MCF 10A (cell line): ENCODE data around the gene ETNPPL. TPM values are rescaled to one million over a fixed set of nuclear protein-coding genes. Genes with fewer than 3 reads are reported as not detected.

Source experiments
- BruUV-seq: library from RNA; stranded (reverse); fragments of 400-500 nt; replicated peaks from 2 replicates; lab custom pipeline; 2021; lab: Mats Ljungman, UMichigan
- CTCF ChIA-PET: fragments of 300-600 bp; sonication (Branson Sonifier 250); formaldehyde crosslinking; extraction: SDS; loops from one replicate; lab custom pipeline; 2021; ENCODE audit warnings: antibody characterized with exemption, inconsistent platforms; lab: Yijun Ruan, JAX
- POLR2A ChIA-PET: fragments of 300-600, 350-650 bp; sonication (Branson Sonifier 250); formaldehyde crosslinking; extraction: SDS; loops from one replicate; lab custom pipeline; 2020; ENCODE audit warnings: antibody characterized with exemption, inconsistent platforms; lab: Yijun Ruan, JAX
- DNase-seq: peaks from one replicate; pipeline ENCODE4 v3.0.0-alpha.2; 2018; ENCODE audit not compliant: unreplicated experiment
- H3K27ac Mint-ChIP-seq: one replicate; pipeline ENCODE4 v1.8.0; 2022; ENCODE audit warnings: mild to moderate bottlenecking, low read depth, mixed read lengths; ENCODE audit not compliant: unreplicated experiment
- H3K27me3 Mint-ChIP-seq: one replicate; pipeline ENCODE4 v1.8.0; 2022; ENCODE audit warnings: mixed read lengths; ENCODE audit not compliant: insufficient read depth, unreplicated experiment
- H3K36me3 Mint-ChIP-seq: one replicate; pipeline ENCODE4 v1.8.0; 2022; ENCODE audit warnings: mild to moderate bottlenecking, moderate library complexity, mixed read lengths; ENCODE audit not compliant: insufficient read depth, unreplicated experiment
- H3K4me1 Mint-ChIP-seq: one replicate; pipeline ENCODE4 v1.8.0; 2022; ENCODE audit warnings: mixed read lengths; ENCODE audit not compliant: insufficient read depth, unreplicated experiment
- H3K4me3 Mint-ChIP-seq: one replicate; pipeline ENCODE4 v1.8.0; 2022; ENCODE audit warnings: mild to moderate bottlenecking, moderate library complexity, mixed read lengths; ENCODE audit not compliant: unreplicated experiment
- H3K9me3 Mint-ChIP-seq: one replicate; pipeline ENCODE4 v1.8.0; 2022; ENCODE audit warnings: mixed read lengths; ENCODE audit not compliant: unreplicated experiment
- intact Hi-C: fragments of 100-400 bp; cut with micrococcal nuclease; formaldehyde crosslinking; loops from 2 replicates; pipeline ENCODE4 v1.14.1; 2022
- total RNA-seq: library from RNA; stranded (reverse); gene quantifications from 2 replicates; pipeline ENCODE4 v1.2.3, GENCODE V29; 2022
- TF ChIP-seq, protein P1 (sequence below): fragments of 200-600 bp; IDR thresholded peaks from one replicate; pipeline ENCODE4 v1.8.0; 2022; ENCODE audit warnings: antibody characterized with exemption, mild to moderate bottlenecking; ENCODE audit not compliant: unreplicated experiment

The ETNPPL gene
- total RNA-seq, 1 experiment from 2014 or later: not detected

DNA sequence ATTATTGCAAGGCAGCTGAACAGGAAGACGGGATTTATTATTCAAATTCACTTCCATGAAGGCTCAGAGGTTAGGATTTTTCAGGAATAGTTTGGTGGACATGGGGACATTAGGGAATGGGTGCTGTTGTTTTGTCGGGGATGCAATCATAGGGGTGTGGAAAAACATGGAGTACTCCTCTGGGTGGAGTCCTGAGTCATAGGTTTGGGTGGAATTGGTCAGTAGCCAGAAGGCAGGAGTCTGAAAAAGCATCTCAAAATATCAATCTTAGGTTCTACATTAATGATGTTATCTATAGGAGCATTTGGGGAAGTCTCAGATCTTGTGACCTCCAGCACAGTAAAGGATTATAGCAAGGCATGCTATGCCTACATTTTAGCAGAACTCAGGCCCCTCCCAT is 14.5 kb upstream of the ETNPPL start:
- CTCF ChIA-PET: interaction anchor here (0.8 kb wide), 1 partner anchor 95 kb away, joined by 5 read pairs; no protein-coding TSS in a partner anchor
- TF ChIP-seq, protein P1, sequence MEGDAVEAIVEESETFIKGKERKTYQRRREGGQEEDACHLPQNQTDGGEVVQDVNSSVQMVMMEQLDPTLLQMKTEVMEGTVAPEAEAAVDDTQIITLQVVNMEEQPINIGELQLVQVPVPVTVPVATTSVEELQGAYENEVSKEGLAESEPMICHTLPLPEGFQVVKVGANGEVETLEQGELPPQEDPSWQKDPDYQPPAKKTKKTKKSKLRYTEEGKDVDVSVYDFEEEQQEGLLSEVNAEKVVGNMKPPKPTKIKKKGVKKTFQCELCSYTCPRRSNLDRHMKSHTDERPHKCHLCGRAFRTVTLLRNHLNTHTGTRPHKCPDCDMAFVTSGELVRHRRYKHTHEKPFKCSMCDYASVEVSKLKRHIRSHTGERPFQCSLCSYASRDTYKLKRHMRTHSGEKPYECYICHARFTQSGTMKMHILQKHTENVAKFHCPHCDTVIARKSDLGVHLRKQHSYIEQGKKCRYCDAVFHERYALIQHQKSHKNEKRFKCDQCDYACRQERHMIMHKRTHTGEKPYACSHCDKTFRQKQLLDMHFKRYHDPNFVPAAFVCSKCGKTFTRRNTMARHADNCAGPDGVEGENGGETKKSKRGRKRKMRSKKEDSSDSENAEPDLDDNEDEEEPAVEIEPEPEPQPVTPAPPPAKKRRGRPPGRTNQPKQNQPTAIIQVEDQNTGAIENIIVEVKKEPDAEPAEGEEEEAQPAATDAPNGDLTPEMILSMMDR: no peak
- no peak overlapping the region for H3K27ac Mint-ChIP-seq
- BruUV-seq: no TSS peak
- DNase-seq: peak; percentile 55
- intact Hi-C loops: no loop called here
- no peaks in the 10 kb centered on the region for H3K9me3 Mint-ChIP-seq
- H3K36me3 Mint-ChIP-seq: peaks cover 7% of the 10 kb centered on the region
- POLR2A ChIA-PET: interaction anchor here (1.1 kb wide), 1 partner anchor 156 kb away, joined by 3 read pairs; no protein-coding TSS in a partner anchor
- H3K4me3 Mint-ChIP-seq: no peak overlapping the region
- H3K4me1 Mint-ChIP-seq: peaks cover 12% of the 10 kb centered on the region
- no peaks in the 10 kb centered on the region for H3K27me3 Mint-ChIP-seq

DNA sequence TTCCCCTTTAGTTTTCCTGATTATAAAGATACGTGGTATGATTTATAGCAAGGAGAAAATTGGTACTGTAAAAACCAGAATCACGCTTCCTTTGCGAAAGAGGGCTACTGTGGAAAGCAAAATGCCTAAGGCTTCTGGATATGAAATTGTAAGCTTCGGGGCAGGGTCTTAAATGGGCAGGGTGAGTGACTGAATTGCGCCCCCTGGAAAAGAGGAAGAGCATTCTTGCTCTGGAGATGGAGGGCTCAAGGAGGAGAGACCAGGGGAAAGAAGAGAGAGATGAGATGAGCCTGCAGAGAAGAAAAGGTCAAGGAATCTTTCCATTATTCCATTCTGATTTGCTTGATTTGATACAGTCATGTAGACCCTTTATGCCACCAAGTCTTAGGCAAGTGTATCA is 13.1 kb upstream of the ETNPPL start:
- Mint-ChIP-seq H3K36me3 (peaks cover 7% of the 10 kb centered on the region), H3K4me1 (peaks cover 12% of the 10 kb centered on the region)

DNA sequence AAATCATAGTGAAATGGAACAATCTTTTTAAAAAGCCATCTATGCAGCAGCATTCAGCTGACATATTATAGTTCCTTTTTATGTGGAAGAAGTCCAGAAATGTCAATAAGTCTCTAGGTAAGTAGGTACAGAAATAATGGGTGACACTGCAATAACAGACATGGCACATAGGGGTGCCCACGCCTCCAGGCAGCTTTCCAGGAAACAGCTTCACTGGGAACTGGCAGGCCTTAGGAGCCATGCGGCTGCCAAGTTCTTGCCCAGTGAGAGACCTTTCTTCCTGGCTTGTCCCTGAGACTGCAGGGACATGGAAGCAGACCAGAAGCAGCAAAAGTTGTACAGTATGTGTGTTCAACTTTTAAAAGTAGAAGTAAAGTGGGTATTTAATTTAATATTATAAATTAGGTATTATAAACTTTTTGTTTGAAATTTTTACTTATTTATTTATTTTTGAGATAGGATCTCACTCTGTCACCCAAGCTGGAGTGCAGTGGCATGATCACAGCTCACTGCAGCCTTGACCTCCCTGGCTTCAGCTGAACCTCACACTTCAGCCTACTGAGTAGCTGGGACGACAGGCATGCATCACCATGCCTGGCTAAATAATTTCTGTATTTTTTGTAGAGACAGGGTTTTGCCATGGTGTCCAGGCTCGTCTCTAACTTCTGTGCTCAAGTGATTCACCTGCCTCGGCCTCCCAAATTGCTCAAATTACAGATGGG is 12.1 kb upstream of the ETNPPL start:
- Mint-ChIP-seq H3K27ac (no peak overlapping the region), H3K27me3 (no peaks in the 10 kb centered on the region), H3K36me3 (peaks cover 7% of the 10 kb centered on the region), H3K4me3 (no peak overlapping the region), H3K9me3 (no peaks in the 10 kb centered on the region), H3K4me1 (peaks cover 12% of the 10 kb centered on the region)
- intact Hi-C loops: no loop called here
- TF ChIP-seq, protein P1: no peak
- BruUV-seq: no TSS peak
- ChIA-PET POLR2A (no interaction called here), CTCF (interaction anchor here (0.6 to 1.0 kb wide), 4 partner anchors 92 to 893 kb away, joined by 3 to 5 read pairs (median 4); no protein-coding TSS in a partner anchor)
- DNase-seq: peak; percentile 68

More for the DNA sequence above, 13.1 kb upstream of the ETNPPL start:
- H3K4me3 Mint-ChIP-seq: no peak overlapping the region
- no peaks in the 10 kb centered on the region for H3K27me3 Mint-ChIP-seq
- no peak overlapping the region for H3K27ac Mint-ChIP-seq
- no peak for DNase-seq
- ChIA-PET CTCF (interaction anchor here (0.6 to 0.7 kb wide), 2 partner anchors 81 to 894 kb away, joined by 3 to 4 read pairs; no protein-coding TSS in a partner anchor), POLR2A (no interaction called here)
- no TSS peak for BruUV-seq
- TF ChIP-seq, protein P1: no peak
- intact Hi-C loops: no loop called here
- no peaks in the 10 kb centered on the region for H3K9me3 Mint-ChIP-seq

DNA sequence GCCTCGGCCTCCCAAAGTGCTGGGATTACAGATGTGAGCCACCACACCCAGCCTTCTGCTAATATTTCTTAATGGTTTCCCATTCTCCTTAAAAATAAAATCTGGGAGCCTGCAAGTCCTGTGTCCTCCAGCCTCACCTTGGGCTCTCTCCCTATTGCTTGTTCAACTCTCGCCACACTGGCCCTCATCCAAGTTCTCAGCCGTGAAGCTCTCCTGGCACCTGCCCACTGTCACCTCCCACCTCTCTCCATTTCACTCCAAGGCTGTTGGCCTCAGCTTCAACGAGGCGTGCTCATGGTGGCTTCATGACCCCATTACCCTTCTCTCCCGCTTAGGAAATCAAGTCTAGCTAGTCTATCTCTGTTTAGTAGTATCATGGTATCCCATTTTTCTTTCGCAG is 9.5 kb upstream of the ETNPPL start:
- BruUV-seq: no TSS peak
- CTCF ChIA-PET: interaction anchor here (0.8 to 1.3 kb wide), 3 partner anchors 11 to 88 kb away, joined by 3 to 4 read pairs (median 4); no protein-coding TSS in a partner anchor
- intact Hi-C loops: no loop called here
- H3K27me3 Mint-ChIP-seq: no peaks in the 10 kb centered on the region
- POLR2A ChIA-PET: no interaction called here
- H3K36me3 Mint-ChIP-seq: peaks cover 5% of the 10 kb centered on the region
- peaks cover 9% of the 10 kb centered on the region for H3K4me1 Mint-ChIP-seq
- H3K9me3 Mint-ChIP-seq: no peaks in the 10 kb centered on the region
- H3K4me3 Mint-ChIP-seq: no peak overlapping the region
- TF ChIP-seq, protein P1: no peak
- no peak for DNase-seq
- no peak overlapping the region for H3K27ac Mint-ChIP-seq
